GM20431 (cell line): Measurements from ENCODE around the gene GAREM2.
"Not testable (repeated sequence)": the region's sequence is repeated elsewhere in the genome, so short reads cannot be mapped to it uniquely, and the experiment has no call there.

ENCODE experiments used
- in situ Hi-C: fragments of 300-500 bp; cut with MseI, MboI; formaldehyde crosslinking; loops from one replicate; pipeline ENCODE4 v1.15.0; 2020; ENCODE audit warnings: low sequenced_read_pairs; ENCODE audit not compliant: unreplicated experiment

Gene GAREM2

GRCh38 chr2:26172871-26173775 lies at the start of gene GAREM2:
GAREM2 (plus strand) TSS chr2:26173088; CDS start chr2:26173221, 133 bp downstream.
- in situ Hi-C loops: no loop called here

GRCh38 chr2:26123426-26123825 lies 49.5 kb upstream of the GAREM2 start:
- in situ Hi-C loops: no loop called here

DNA sequence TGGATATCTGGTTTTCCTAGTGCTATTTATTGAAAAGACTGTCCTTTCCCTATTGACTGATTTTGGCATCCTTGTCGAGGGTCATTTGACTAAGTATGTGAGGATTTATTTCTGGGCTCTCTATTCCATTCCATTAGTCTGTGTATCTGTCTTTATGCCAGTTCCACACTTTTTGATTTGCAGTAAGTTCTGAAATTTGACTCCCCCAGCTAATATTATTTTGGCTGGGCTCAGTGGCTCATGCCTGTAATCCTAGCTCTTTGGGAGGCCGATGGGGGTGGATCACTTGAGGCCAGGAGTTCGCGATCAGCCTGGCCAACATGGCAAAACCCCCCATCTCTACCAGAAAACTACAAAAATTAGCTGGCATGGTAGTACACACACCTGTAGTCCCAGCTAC lies 46.8 kb upstream of the GAREM2 start:
- in situ Hi-C loops: no loop called here

GRCh38 chr2:26128176-26128575 lies 44.7 kb upstream of the GAREM2 start:
- in situ Hi-C loops: no loop called here

- in situ Hi-C loops: no loop called here
Measured at GRCh38 chr2:26130763-26131162, 42.1 kb upstream of the GAREM2 start.

GRCh38 chr2:26136451-26136850 lies 36.4 kb upstream of the GAREM2 start:
- in situ Hi-C loops: no loop called here

DNA sequence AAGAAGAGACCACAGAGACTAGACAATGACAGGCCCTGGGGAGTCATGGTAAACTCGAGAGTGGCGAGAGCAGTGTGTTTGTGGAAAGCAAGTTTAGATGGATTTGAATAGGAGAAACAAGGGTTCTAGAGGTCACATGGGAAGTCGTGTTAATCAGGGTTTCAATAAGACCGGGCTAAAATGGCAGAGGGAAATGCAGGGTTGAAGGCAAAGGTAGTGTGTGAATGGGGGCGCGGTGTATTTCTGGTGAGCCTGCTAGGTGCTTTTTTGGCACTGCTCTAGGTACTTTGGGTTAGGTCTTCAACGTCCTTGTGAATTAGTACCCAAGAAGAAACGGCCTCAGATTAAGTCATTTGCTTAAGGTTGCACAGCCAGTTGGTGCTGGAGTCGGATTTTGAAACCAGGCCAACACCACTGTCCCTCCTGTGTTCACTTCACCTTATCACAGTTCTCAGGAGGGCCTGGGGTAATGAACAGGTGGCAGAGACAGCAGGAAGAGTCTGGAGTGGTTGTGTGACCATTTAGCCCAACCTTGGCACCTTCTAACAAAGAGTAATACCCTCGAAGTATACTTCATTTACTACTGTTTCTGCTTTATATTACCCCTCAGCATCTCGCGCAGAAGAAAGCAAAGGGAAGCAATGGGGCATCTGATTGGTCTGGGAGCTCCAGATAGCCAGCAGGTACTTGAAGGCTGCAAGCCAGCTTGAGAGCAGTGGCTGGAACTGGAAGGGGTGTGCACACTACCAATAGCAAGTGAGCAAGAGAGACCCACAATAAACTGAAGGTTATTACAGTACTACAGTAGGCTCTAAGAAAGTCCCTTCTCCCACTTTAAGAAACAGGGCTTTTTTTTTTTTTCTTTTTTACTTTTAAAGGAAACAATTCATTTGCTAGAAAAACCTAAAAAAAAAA lies 33.4 kb upstream of the GAREM2 start:
- in situ Hi-C loops: loop anchor here (10.0 kb wide), 1 partner anchor 145 kb away; no protein-coding TSS in a partner anchor

- in situ Hi-C loops: loop anchor here (10.0 kb wide), 1 partner anchor 146 kb away; no protein-coding TSS in a partner anchor
Measured at GRCh38 chr2:26141145-26141769, 31.6 kb upstream of the GAREM2 start.

DNA sequence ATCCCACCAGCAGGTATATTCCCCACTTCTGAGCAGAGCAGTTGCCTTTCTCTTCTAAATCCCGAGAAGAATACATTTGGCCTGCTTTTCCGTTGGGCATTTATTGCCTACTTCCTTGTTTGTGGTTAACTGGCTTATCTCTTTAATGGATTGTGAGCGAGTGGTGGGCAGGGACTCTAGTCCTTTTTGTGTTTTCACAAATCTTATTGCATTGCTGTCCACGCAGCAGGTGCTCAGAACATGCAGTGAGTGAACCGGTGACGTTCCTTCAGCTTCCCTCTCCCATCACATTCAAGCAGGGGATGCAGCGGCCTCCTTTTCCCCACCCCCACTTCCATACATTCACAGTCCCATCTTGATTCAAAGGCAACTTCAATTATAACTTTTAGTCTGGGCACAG lies 28.9 kb upstream of the GAREM2 start:
- in situ Hi-C loops: loop anchor here (10.0 kb wide), 1 partner anchor 149 kb away; no protein-coding TSS in a partner anchor

GRCh38 chr2:26144953-26145680 lies 27.8 kb upstream of the GAREM2 start:
- in situ Hi-C loops: loop anchor here (10.0 kb wide), 1 partner anchor 150 kb away; no protein-coding TSS in a partner anchor

DNA sequence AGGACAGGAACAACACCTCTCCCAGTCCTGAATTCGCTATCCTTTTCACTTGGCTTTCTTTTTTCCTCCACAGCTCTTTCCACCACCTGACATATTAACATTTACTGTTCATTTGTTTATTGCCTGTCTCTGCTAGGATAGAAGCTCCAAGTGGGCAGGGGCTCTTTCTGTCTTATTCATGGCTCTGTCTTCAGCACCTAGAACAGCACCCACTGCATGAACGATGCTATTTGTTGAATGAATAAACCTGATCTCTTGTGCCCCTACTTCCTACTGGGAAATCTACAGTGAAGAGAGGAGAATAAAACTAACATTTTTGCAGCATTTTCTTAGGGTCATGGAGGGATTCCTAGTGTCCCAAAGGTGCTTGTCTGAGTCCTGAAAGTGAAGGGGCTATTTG lies 24.4 kb upstream of the GAREM2 start:
- in situ Hi-C loops: loop anchor here (10.0 kb wide), 1 partner anchor 154 kb away; no protein-coding TSS in a partner anchor

DNA sequence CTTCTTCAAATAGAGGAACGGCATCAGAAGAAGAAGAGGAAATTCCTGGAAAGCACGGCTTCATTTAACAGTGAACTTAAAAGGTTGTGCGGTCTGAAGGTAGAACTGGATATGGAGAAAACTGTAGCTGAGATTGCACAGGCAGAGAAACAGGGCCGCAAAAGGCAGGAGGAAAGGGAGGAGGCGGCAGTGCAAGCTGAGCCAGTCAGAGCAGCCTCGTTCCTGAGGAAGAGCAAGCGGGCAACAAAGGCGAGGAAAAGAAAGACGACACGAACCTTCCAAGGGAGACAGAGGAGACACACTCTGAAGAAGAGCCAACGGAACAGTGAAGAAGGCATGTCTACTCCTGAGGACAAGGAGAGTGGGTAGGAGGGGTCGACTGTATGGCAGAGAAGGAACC lies 22.6 kb upstream of the GAREM2 start:
- in situ Hi-C loops: no loop called here

DNA sequence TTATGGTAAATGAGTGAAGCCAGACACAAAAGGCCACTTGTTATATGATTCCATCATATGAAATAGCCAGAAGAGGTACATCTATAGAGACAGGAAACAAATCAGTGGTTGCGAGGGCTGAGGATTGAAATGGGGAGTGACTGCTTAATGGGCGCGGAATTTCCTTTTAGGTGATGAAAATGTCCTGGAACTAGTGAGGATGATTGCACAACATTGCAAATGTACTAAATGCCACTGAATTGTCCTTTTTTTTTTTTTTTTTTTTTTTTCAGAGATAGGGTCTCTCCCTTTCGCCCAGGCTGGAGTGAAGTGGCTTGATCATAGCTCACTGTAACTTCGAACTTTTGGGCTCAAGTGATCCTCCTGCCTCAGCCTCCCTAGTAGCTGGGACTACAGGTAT lies 15.3 kb upstream of the GAREM2 start:
- in situ Hi-C loops: no loop called here

DNA sequence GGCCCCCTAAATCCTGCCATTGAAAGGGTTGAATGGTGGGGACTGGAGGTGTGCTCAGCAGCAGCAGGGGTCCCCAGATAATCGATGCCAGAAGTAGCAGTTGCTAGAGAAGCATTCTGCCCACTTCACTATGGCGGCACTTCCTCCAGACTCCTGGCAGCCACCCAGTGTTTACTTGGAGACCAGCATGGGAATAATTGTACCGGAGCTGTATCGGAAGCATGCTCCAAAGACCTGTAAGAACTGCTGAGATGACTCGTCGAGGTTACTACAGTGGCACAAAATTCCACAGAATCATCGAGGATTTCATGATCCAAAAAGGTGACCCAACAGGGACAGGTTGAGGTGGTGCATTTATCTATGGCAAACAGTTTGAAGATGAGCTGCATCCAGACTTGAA lies 11.0 kb upstream of the GAREM2 start:
- in situ Hi-C loops: no loop called here

GRCh38 chr2:26162963-26163362 lies 9.9 kb upstream of the GAREM2 start:
- in situ Hi-C loops: no loop called here

GRCh38 chr2:26164231-26164630 lies 8.7 kb upstream of the GAREM2 start:
- in situ Hi-C loops: no loop called here

DNA sequence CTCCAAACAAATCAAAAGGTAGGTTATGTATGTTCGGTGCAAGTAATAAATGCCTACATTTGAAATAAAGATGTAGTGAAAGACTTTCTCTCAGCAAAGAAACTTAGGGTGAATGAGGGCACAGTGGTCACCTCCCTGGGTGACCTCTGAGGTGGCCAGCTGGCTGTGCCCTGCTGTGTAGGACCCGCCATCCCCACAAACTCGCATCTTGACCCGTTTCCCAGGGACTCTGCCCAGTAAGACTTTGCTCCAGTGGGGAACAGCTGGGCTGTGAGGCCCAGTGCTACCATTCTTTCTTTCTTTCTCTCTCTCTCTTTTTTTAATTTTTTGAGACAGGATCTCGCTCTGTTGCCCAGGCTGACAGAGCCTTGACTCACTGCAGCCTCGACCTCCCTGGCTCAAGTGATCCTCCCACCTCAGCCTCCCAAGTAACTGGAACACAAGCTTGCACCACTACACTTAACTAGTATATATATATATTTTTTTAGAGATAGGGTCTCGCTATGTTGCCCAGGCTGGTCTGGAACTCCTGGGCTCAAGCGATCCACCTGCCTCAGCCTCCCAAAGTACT lies 8.2 kb upstream of the GAREM2 start:
- in situ Hi-C loops: no loop called here

- in situ Hi-C loops: no loop called here
Measured at GRCh38 chr2:26165403-26165802, 7.5 kb upstream of the GAREM2 start.

DNA sequence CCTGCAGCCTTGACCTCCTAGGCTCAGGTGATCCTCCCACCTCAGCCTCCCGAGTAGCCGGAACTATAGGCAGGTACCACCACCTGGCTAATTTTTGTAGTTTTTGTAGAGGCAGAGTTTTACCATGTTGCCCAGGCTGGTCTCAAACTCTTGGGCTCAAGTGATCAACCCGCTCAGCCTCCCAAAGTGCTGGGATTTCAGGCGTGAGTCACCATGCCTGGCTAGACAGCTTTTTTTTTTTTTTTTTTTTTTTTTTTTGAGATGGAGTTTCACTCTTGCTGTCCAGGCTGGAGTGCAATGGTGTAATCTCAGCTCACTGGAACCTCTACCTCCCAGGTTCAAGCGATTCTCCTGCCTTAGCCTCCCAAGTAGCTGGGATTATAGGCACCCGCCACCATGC lies 6.3 kb upstream of the GAREM2 start:
- in situ Hi-C loops: not testable (repeated sequence)
